ENCODE results near the gene SPATS1.

DNA sequence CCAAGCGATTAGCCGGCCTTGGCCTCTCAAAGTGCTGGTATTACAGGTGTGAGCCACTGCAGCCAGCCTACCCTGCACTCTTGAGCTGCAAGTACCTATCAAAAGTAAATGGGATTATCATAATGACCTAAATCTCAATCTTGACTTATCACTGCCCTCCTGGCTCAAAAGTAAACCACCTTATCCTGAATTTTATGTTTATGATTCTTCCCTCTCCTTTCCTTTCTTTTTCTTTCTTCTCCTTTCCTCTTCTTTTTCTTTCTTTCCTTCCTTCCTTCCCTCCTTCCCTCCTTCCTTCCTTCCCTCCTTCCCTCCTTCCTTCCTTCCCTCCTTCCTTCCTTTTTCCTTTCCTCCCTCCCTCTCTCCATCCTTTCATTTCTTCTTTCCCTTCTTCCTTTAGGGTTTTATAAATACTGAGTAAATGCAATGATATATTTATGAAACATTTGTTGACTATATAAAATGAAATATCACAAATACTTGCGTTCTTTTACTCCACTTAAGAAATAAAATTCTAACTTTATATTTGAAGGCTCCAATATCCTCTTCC, 21.0 kb downstream of the SPATS1 start:
- no peak for TF ChIP-seq POLR2A (IDR thresholded peaks at IDR 0.05)
- TF ChIP-seq, protein P1, sequence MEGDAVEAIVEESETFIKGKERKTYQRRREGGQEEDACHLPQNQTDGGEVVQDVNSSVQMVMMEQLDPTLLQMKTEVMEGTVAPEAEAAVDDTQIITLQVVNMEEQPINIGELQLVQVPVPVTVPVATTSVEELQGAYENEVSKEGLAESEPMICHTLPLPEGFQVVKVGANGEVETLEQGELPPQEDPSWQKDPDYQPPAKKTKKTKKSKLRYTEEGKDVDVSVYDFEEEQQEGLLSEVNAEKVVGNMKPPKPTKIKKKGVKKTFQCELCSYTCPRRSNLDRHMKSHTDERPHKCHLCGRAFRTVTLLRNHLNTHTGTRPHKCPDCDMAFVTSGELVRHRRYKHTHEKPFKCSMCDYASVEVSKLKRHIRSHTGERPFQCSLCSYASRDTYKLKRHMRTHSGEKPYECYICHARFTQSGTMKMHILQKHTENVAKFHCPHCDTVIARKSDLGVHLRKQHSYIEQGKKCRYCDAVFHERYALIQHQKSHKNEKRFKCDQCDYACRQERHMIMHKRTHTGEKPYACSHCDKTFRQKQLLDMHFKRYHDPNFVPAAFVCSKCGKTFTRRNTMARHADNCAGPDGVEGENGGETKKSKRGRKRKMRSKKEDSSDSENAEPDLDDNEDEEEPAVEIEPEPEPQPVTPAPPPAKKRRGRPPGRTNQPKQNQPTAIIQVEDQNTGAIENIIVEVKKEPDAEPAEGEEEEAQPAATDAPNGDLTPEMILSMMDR (IDR thresholded peaks at IDR 0.05 in 4 of 5, conservative IDR thresholded peaks at IDR 0.05 in 1 of 5): no peak

All from gastrocnemius medialis (tissue), 4 donors.